ENCODE measurements around the gene FIBP.

FIBP gene

GRCh38 chr11:65869643-65870306 lies 18.5 kb downstream of the FIBP start:
- DNase-seq = no peak

DNA sequence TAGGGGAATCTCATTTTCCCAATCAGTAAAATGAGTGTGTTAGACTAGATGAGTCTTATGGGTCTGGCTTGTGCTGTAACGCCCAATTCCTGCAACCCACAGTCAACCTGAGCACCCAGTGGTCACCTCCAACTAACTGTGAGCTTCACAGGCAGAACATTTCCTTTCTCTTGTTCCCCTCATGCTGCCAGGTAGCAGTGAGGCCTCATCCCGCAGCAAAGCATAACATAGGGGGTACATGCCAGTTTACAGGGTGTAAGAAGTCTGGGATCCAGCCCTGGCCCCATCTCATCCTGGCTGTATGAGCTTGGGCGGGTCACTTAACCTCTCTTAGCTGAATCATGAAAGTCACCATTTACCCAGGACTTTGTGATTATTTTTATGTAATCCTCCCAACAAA lies 19.4 kb downstream of the FIBP start:
- no peak for DNase-seq

DNA sequence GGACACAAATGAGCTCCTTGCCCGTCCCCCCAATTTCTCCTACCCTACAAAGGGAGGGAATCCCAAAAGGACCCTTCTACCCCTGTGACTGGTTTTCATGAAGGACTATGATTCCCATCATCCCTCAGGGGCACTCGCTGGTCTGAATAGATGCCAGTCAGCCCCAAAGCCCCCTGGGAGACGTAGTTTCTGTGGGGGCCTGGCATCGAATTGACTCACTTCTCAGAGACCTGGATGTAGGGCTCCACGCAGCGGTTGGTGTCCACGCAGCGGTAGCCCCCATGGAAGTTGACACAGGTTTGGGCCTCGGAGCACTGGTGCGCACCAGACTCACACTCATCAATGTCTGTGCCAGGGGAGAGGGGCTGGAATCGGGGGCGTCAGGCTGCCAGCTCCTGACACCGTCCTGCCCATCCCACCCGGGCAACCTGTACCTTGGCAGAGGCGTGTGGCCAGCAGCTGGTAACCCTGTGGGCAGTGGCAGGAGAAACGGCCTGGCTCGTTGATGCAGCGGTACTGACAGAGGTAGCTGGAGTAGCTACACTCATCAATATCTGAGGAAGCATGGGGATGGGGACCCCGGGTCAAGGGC lies 20.1 kb downstream of the FIBP start:
- DNase-seq = no peak

DNA sequence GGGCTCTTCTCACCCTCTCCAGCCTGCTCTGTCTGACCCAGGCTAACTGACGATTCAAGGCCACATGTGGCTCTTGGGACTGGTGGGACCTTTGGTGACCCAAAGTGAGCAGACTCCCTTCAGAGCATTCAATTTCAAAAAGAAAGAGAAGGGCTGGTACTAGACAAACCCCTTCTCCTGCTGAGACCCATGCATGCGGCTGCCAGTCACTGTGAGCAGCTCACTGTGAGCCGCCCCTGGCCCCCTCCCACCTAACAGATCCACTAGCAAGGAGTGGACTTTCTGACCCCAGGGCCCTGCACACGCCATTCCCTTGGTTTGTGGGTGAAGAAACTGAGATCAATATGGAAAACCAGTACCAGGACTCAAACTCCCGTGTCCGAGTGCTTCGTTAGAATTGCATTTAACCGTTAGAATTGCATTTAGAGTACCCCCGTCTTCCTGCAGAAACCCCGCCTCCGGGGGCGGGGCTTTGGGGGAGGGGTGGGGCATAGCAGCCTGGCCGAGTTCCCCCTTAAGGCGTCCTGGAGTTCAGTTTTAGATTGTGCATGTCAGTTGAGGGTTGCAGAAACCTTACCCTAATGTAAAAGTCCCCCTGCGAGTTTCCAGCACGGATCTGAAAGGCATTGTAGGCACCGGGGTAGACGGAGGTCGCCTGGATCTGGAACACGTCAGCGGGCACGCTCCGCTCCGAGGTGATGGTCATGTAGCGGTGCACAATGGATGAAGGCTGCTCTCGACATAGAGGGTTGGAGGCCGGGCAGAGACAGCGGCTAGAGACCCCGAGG lies 20.8 kb downstream of the FIBP start:
- no peak for DNase-seq

GRCh38 chr11:65866509-65867283 lies 21.6 kb downstream of the FIBP start:
- no peak for DNase-seq

GRCh38 chr11:65865550-65866172 lies 22.6 kb downstream of the FIBP start:
- no peak for DNase-seq

DNA sequence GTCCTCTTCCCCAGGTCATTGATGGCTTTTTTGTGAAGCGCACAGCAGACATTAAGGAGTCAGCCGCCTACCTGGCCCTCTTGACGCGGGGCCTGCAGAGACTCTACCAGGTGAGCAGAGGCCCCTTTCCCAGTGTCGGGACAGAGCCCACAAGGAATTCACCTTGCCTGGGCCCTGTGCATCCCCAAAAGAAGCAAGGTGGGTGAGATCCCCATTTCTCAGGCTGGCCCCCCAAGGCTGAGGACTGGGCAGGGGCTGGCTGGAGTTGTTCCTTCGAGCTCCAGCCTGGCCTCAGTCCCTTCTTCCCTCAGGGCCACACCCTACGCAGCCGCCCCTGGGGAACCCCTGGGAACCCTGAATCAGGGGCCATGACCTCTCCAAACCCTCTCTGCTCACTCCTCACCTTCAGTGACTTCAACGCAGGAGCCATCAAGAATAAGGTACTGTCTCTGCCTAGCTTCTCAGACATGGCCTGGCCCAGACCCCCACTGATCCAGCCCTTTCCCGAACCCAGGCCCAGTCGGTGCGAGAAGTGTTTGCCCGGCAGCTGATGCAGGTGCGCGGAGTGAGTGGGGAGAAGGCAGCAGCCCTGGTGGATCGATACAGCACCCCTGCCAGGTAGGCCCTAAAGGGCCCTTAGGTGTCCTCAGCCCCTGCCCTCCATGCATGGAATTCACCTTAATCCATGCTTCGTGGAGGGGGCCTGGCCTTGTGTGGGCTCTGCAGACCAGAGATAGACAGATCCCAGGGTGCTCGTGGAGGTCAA lies 23.4 kb downstream of the FIBP start:
- no peak for DNase-seq

GRCh38 chr11:65863889-65864705 lies 24.2 kb downstream of the FIBP start:
- DNase-seq = no peak

DNA sequence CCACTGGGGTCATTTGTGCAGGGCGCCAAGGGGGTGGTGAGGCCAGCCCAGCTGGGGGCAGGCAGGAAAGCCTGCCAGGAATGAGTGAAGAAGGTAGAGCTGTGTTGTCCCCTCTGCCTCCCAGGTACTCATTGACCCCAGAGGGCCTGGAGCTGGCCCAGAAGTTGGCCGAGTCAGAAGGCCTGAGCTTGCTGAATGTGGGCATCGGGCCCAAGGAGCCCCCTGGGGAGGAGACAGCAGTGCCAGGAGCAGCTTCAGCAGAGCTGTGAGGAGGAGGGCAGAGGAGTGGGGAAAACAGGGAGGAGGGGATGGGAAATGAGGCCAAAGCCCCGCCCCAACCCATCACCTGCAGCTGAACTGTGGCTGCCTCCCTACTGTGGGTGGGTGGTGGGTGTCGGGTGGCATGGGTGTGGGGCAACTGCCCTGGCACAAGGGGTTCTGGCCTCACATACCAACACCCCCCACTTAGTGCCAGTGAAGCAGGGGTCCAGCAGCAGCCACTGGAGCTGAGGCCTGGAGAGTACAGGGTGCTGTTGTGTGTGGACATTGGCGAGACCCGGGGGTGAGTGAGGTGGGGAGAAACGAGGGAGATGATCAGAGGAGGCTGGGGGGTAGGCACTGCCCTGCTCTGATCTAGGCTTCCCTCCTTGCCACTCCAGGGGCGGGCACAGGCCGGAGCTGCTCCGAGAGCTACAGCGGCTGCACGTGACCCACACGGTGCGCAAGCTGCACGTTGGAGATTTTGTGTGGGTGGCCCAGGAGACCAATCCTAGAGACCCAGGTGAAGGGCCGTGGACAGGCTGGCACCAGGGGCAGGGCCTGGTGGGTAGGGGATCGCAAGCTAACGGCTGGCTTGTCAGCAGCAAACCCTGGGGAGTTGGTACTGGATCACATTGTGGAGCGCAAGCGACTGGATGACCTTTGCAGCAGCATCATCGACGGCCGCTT lies 25.1 kb downstream of the FIBP start:
- DNase-seq = no peak

GRCh38 chr11:65862191-65862735 lies 26.0 kb downstream of the FIBP start:
- no peak for DNase-seq

GRCh38 chr11:65861533-65862183 lies 26.6 kb downstream of the FIBP start:
- no peak for DNase-seq

DNA sequence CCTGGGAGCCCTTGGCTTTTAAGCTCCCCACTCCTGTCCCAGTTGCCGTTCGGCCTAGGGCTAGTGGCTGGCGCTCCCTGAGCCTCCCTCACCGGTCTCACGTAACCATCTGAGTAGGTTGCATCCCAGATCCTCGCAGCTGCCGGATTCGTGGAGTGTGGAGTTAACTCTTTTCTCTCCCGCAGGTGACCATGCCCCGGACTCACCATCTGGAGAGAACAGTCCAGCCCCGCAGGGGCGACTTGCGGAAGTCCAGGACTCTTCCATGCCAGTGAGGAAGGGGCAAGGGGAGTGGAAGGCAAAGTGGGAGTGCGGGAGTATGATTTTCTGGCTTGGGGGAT lies 27.1 kb downstream of the FIBP start:
- DNase-seq = no peak

DNA sequence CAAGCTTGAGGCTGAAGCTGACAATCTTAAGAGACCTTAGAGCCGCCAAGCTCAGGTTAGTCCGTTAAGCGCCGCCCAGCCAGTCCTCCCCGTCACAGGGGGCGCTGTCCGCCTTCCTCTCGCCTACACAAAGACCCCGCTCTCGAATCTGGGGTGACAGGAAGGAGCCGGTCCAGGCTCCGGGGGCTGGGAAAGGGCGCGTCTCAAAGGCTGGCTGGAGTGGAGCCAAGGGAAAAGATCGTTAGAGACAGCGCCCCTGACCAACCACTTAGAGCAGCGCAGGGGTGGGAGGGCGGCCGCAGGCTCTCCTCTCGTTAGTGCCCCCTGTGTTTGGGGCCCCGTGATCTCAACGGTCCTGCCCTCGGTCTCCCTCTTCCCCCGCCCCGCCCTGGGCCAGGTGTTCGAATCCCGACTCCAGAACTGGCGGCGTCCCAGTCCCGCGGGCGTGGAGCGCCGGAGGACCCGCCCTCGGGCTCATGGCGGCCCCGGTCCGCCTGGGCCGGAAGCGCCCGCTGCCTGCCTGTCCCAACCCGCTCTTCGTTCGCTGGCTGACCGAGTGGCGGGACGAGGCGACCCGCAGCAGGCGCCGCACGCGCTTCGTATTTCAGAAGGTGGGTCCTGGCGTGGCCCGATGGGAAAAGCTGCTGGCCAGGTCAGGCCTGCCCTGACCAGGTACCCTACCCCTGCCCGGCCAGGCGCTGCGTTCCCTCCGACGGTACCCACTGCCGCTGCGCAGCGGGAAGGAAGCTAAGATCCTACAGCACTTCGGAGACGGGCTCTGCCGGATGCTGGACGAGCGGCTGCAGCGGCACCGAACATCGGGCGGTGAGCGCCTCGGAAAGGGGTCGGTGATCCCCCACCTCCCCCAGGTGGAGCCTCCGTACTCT lies 27.8 kb downstream of the FIBP start, which contains the start of gene MUS81:
Gene MUS81, plus strand, starts transcription at position 156 of the 887 bp plus-strand sequence. Its CDS starts 321 bp downstream, at position 477.
- peak; percentile 75 for DNase-seq

GRCh38 chr11:65859812-65860277 lies 28.4 kb downstream of the FIBP start:
- no peak for DNase-seq

- DNase-seq = peak; percentile 68
Observed at GRCh38 chr11:65859095-65859811, 29.0 kb downstream of the FIBP start.

DNA sequence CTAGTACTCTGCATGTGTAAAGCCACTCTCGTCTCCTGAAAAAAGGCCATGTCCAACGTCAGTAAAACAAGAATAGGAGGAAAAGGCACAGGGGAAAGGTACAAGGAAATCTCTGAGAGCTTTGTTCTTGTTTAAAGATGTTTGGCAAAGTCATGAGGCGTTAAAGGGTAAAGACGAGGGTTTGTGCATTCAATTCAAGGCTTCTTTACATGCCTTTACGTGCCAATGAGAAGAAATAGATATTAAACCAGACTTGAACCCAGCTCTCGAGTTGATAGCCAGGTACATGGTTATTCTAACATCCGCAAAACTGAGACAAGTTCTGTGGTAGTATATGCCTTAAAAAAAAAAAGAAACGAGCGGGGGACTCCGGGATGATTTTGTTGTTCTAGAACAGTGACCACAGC lies 29.6 kb downstream of the FIBP start:
- DNase-seq = no peak
